A204.1 (cell line): ENCODE data around the gene CDH22.

Experiments used
- FAIRE-seq: peaks from 2 replicates; lab custom pipeline; 2012; peaks lifted over from hg19 to GRCh38; lab: Jason Lieb, UNC

Gene CDH22

GRCh38 chr20:46298374-46298773 is 9.9 kb downstream of the CDH22 start:
- no peak for FAIRE-seq

GRCh38 chr20:46296526-46297250 is 11.6 kb downstream of the CDH22 start:
- FAIRE-seq: no peak

DNA sequence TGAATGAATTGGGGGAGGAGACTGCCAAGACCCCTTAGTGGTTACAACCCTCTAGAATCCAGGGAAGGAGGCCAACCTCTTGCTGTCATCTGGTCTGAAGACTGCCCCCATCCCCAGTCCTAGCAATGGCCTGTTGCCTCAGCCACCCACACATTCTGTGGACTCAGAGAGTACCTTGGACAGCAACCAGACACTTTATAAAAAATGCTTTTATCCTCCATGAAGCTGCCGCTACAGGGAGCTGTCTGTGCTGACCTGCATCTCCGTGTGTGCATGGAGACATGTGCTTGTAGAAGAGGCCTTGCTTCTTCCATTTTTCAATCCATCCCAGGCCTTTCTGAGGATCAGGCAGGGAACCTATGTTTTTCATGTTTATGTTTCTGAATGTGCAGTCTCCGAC is 15.2 kb downstream of the CDH22 start:
- no peak for FAIRE-seq

GRCh38 chr20:46291401-46291800 is 16.9 kb downstream of the CDH22 start:
- FAIRE-seq: no peak

DNA sequence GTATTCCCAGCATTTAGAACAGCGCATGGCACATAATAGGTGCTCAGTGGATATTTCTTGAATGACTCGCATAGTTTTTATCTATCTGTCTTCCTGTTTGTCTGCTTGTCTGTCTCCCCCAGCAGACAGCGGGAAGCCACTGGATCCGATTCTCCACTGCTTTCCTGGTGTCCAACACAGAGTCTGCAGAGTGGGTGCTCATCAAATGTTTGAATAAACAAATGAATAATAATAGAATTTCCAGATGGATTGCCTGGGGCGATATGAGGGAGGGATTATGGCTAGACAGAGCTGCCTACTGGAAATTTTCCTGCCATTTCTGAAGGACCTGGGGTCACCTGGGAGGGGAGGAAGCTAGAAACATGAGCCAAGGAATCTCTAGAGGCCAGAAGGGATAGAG is 18.9 kb downstream of the CDH22 start:
- no peak for FAIRE-seq

- FAIRE-seq: no peak
Measured at GRCh38 chr20:46286977-46287376, 21.3 kb downstream of the CDH22 start.

GRCh38 chr20:46286382-46286781 is 21.9 kb downstream of the CDH22 start:
- no peak for FAIRE-seq

- no peak for FAIRE-seq
Measured at GRCh38 chr20:46285740-46286139, 22.6 kb downstream of the CDH22 start.

DNA sequence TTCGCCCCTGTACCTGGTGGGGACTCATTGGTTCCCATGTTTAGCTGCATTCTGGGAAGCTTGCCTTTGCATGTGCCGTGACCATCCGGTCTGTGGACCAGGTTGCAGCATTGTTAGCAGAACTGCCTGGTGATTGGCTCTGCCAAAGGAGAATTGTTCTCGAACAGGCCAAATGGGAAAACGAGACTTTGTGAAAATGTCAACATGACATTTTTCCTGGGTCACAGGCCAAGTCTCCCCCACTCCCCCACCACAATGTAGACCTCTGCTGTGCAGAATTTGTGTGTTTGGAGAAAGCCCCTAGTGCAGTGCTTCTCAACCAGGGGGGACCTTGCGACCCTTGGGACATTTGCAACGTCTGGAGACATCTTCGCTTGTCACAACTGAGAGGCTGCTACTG is 23.2 kb downstream of the CDH22 start:
- FAIRE-seq: no peak

- FAIRE-seq: no peak
Measured at GRCh38 chr20:46284040-46284427, 24.3 kb downstream of the CDH22 start.

- FAIRE-seq: no peak
Measured at GRCh38 chr20:46283426-46284039, 24.8 kb downstream of the CDH22 start.

DNA sequence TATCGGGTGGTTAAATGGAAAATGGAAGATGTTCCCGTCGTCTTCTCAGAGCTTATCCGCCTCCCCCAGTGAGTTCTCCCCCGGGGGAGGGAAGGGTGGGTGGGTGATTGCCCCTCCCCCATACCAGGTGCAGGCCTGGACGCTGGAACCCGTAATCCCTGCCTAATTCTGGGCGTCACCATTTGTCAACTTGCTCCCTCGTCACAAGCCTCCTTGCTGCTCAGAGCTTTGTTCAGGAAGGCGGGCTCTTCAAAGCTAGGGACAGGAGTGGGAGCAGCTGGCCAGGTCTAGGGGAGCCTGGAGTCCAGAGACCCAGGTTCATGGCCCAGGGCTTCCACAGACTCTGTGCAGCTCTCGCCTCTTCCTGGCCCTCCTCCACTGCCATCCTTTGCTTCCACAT is 25.6 kb downstream of the CDH22 start:
- FAIRE-seq: no peak

DNA sequence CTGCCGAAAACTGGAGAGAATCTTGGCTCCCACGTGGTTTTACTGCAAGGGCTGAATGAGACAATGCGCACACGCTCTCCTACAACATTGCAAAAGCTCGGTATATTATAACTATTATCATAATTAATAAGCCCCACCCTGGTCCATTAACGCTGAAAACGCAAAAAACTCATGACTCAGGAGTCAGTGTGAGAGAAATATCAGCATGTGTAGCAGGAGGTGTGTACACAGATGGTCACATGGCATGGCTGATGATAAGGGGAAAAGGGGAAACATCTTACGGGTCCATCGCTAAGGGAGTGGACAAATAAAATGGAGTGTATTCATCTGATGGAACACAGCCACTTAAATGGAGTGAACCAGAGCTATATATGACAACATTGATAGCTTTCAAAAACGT is 29.2 kb downstream of the CDH22 start:
- no peak for FAIRE-seq

DNA sequence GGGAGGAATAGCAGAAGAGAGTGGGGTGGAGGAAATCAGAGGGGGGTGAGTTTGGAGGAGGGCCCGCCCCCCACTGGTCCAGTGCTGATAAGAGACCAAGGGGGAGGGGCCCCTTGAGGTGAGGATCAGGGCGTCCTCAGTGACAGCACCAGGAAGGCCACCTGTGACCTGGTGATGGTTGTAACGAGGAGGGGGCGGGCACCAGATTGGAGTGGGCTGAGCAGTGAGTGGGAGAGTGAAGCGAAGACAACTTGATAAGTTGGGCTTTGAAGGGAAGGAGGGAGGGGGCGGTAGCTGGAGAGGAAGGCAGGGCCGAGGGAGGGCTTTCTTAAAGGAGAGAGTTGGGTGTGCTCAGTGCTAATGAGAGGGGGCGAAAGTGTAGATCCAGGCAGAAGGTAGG is 30.7 kb downstream of the CDH22 start:
- FAIRE-seq: no peak

DNA sequence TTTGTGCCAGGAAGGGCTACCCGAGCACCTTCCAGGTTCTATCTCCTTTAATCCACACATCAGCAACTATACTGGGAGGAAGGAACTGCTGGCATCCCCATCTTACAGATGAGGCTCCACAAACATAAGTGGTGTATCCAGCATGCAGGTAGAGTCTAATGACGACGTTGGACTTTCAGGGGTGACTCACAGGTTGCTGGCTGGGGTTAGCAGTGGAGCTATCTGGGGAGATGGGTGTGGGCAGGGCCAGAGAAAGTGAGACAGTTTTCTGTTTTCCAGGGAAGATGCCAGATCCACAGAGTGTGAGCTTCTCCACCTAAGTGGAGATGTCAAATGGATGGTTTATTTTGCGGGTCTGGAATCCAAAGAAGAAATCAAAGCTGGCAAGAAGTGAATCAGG is 31.8 kb downstream of the CDH22 start:
- FAIRE-seq: no peak

- FAIRE-seq: no peak
Measured at GRCh38 chr20:46275091-46275490, 33.2 kb downstream of the CDH22 start.

DNA sequence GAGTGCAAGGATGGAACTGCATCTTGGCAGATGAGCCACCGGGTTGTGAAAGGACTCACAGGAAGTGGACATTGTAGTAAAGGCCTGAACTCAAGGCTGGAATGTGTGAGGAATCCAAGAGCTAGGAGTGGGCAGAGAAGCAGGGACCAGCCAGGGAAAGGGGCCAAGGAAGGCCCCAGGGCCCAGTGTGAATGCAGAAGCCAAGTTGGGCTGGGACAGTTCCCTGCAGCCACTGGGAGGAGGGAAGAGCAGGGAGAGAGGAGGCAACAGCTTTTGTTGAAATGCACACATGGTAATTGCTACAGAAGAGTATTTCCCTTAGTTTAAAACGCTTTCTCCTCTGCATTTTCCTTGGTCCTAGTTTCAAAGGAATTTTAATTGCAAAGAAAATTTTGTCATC is 34.6 kb downstream of the CDH22 start:
- FAIRE-seq: no peak

- no peak for FAIRE-seq
Measured at GRCh38 chr20:46272389-46273047, 35.8 kb downstream of the CDH22 start.

GRCh38 chr20:46270977-46271744 is 37.1 kb downstream of the CDH22 start:
- no peak for FAIRE-seq

GRCh38 chr20:46269372-46269771 is 38.9 kb downstream of the CDH22 start:
- no peak for FAIRE-seq

DNA sequence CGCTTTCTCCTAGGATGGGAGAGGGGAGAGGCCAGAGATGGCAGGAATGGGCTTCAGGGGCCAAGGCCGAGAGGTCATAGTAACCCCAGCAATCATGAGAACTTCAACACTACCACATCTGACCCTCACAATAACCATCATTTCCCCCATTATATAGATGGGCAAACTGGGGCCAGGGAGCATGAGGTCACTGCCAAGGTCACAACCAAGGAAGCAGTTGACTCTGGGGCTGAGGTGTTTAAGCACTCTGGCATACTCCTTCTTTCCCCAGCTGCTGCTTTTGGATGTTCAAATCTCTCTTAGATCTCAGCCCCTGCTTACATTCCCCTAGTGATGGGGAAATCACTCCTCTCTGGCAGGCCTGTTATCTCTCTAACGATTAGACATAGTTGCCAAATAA is 39.6 kb downstream of the CDH22 start:
- no peak for FAIRE-seq

DNA sequence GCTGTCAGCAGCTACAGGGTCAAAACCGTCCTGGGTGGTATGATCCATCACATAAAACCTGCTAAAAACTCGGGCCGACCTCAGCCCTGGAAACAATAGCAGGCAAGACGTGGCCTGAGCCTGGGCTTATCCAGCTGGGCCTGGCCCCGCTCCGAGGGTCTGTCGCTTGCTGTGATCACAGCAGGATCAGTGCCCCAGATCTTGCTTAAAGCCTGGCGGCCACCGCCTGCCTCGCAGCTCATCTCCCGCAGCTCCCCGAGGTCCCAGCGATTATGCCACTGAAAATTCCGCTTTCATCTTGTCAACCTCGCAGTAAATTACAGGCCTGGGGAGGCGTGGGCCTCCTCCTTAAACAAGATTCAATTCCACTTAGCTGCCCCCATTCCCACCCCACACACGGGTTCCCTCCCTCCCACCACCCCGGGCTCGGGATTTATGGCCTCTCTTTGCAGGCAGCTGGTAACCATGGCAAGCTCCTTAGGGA is 40.1 kb downstream of the CDH22 start:
- FAIRE-seq: no peak
